Measurements from ENCODE around the gene KLF8.

KLF8 gene

GRCh38 chrX:56313308-56313707 lies 81.2 kb downstream of the KLF8 start:
- no peak for DNase-seq

DNA sequence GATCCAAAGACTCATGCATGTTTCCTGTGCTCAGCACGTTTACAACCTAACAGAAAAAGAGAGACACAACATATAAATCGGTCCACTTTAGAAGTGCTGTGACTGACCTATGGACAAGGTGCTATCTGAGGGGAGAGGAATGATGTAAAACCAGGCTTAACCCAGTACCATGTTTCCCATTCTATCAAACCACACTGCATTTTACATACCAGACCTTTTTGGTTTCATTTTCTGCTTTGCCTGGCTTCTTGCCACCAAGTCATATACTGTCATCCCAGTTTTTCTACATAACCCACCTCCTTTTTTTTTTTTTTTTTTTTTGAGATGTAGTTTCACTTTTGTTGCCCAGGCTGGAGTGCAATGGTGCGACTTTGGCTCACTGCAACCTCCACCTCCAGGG lies 82.2 kb downstream of the KLF8 start:
- no peak for DNase-seq

- DNase-seq, result no peak
These were observed 85.9 kb downstream of the KLF8 start for GRCh38 chrX:56318076-56318475.

- no peak for DNase-seq
These were observed 87.0 kb downstream of the KLF8 start for GRCh38 chrX:56319165-56319564.

Data from NCI-H1436 (cell line).